NCI-H128 (cell line): Measurements from ENCODE around the gene ADISSP.
A peak's percentile ranks its signal among the peaks of the same experiment; 100 is the strongest.

Source experiments
- DNase-seq: peaks from one replicate; lab custom pipeline; 2025; ENCODE audit not compliant: unreplicated experiment; lab: John Stamatoyannopoulos, UW

The ADISSP gene

DNA sequence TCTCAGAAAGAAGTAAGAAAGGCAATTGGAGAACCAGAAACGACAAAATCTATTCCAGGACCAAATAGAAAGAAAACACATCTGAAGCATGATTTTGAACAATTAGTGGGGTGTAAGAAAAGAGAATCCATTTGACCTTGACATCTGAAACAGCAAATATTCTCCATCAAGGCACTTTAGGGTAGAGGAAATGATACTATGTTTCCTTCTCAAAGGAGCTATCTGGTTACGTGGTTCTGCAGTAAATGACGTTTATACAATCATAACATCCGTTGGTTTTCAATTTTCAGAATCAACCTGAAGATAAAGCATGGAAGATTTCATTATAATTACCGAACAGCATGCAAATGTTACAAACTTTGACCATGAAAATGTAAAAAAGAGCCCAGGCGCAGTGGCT, 46.9 kb downstream of the ADISSP start:
- no peak for DNase-seq

DNA sequence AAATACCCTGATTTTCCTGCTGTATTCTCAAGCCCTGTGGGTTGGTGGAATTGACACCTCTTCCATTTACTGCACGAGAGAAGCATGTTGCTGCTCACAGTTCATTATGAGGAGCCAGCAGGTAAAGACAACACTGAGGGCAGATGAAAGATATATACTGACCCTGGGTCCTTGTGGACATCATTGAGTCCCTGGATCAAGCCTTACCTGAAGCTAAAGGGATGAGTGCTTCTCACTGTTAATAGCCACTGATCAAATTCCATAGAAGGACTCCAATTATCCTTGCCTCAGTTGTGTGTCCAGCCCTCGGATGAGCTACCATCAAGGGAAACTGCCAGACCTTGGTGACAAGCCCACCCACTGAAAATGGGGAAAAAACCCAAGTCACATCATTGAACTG, 47.5 kb downstream of the ADISSP start:
- no peak for DNase-seq

DNA sequence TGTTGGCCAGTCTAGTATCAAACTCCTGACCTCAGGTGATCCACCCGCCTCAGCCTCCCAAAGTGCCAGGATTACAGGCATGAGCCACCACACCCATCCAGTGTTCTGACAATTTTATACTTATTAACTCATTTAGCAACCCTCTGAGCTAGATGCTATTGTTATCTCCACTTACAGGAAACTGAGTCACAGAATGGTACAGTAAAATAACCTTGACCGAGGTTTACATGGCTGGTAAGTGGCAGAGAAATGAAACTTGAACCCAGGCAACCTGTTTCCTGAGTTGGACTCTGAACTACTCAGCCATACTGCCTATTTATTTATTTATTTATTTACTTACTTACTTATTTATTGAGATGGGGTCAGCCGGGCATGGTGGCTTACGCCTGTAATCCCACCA, 48.5 kb downstream of the ADISSP start:
- DNase-seq, result no peak

DNA sequence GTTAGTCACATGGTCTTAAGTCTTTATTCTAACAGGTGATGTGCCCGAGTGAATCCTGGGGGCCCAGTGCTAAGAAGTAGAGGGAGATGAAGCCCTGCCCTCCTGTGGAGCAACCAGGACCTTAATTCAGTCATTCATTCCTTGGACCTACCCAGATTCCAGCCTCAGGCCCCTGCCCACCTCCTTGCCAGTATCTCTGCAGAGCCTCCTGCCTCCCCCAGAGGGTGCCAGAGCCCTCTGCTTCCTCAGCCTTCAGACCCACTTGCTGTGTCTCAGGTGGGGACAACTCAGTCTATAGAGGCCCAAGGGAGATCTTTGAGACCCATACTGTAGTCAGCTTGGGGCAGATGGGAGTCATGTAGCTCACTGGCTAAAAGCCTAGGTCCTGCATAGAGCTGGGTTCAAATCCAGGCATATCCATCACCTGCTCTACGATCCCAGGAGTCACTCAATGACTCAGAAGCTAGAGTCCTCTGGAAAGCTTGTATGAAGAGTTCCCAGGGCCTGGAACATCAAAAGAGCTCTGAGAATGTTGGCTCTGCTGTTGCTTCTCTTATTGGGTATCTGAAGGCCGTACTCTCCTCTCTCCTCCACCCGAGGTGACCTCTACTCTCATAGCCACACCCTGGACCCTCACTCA, 51.2 kb downstream of the ADISSP start:
- DNase-seq, result peak; percentile 34

DNA sequence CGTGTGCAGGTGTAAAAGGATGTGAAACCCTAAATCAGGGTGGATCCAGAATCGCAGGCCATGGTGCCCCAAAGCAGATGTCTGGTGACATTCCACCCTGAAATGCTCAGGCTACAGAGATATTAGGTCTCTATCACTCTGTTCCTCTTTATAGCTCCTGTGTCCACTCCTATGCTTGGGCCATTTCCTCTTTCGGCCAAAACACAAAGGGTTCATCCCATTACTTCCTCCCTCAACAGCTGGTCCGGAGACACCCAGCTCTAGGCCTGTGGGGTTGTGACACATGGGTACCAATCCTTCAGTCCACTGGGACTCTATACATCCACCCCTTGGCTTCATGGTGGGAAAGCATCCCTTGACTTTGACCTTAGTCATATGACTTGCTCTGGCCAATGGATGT, 53.5 kb downstream of the ADISSP start:
- DNase-seq, result no peak

DNA sequence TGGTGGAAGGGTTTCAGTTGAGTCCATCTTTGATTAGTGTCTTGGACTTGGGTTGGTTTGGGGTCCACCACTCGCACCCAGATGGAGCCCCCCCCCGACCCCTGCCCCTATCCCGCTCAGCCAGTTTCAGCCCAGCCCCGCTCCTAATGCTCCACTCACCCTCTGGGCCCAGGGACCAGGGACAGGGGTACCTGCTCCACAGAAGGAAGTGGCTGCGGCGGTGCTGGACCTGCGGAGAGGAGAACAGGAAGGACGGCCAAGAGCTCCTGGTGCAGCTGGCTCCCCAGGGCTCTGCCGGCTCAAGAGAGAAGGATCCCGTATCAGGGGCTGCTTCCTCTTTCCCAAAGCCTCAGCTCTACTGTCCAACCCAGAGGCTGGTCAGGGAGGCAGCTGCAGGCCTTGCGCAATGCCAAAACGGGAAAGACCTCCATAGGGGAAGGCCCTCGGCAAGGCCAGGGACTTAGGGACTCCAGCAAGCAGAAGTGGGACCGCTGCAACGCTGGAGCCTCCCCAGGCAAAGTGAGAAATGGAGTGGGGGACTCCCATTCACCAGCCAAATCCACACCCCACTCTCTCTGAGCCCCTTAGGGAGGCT, 55.2 kb downstream of the ADISSP start, which contains the start of gene SIGLEC1:
SIGLEC1 (minus strand) TSS at position 322 of the 595 bp plus-strand sequence. CDS start 5,472 bp downstream, outside the sequence.
- DNase-seq, result no peak

DNA sequence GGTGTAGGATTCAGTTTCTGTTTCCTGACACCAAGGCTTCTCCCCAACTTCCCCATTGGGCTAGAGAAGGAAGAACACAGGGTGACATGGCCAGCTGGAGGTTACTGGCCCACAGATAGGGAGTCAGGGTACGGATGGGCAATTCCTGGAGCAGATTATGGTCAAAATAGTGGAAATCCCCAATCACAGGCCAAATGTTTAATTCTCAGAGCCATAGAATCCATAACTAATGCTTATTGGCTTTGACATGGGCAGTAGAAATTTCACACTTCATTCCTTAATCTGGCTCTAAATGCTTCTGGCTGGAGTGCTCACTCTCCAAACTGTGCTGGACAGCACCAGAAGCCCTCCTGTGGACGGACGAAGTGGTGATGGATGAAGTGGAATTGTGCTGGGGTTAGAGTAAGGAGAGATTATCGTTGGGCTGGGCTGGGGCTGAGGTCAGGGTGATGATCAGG, 56.0 kb downstream of the ADISSP start:
- DNase-seq, result no peak

DNA sequence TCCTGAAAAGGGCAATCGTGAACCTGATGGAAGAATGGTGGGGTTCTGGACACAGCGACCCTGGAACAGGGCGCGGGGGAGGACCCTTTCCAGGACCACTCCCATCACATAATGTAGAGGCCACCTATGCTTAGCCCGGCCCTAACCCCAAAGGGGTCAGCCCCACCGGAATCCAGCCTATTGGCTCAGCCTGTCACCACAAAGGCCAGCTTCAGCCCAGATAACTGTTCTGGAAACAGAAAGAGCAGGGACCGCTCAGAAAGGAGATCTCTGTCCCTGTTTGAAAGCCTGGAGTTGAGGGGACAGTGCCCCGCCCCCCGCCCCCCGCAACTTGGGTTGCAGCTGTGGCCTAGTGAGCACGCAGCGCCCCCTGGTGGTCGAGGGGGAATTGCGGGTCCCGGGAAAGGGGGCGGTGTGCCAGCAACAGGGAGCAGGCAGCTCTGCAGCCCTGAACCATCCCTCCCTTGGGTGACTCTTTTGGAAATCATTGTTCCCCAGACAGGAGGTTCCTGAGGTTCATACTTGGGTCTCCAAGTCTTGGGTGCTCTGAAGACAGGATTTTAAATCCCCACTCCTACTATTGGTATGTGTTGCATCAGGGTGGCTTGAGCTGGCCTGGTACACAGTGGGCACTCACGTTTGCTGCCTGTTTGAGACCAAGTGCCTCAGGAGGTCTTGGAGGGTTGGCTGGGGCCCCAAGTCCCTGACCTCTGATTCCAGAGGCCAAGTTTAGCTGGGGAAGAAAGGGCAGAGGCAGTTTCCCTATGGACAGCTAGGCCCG, 56.7 kb downstream of the ADISSP start:
- peak; percentile 7 for DNase-seq

DNA sequence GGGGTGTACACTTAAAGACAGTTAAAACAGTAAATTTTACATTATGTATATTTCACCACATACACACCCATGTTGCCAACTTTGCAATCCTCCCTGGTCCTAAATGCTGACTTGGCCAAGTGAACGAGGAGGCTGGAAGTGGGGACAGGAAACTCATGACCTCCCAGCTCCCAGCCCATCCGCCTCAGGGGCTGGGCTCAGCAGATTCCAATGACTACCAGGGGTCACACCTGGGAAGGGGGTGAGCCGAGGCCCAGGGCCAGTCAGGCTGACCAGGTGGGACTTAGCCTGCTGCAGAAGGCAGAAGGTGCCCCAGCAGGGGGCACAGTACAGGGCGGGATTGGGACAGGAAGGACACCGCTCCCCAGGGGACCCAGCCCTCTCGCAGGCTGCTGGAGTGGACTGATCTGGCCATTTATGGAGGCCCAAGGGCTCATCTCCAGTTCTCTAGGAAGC, 57.5 kb downstream of the ADISSP start:
- DNase-seq, result no peak

DNA sequence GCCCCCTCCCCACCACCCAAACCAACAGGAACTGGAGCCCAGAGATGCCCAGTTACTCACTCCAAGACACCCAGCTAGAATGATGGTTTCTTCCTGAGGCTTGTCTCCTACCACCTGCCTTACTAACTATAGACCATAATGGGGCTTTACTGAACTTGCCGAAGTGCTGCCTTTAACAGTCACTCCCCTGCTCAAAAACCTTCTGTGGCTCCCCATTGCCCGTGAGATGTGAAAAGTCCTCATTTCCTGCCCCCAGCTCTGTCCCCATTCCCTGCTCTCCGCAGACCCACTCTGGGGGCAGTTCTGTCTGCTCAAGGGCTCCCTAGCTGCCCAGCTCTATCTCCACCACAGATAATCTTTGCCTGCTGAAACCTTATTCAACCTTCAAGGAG, 60.0 kb downstream of the ADISSP start:
- DNase-seq, result no peak

DNA sequence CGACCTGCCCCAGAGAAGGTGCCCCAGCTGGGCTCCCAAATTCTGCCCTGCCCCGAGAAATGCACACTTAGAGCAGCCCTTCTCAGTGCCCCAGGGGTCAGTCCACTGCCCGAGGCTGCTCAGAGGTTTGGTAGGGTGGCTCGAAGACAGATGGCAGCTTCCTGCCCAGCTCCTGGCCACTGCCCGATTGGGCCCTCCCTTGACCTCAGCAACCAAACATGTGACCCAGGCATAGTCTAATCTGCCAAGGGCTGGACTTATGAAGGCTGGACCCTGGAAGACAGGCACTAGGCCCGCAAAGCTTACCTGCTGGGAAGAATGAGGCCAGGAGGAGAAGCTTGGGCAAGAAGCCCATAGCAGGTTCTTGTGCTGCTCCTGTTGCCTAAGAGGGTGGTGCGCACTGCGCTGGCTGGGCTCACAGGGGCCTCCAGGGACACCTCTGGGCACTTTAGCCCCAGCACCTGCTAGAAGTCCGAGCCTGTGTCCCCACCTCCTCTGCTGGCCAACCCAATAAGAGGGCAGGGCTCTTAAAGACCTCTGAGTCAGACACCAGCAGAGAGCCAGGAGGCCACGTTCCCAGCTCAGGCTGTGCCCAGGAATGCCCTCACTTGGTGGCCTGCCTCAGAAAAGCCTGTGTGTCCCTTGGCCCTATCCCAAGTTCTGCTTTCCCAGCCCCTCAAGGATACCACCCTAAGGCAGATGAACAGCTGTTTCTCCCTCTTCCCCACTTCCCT, 60.6 kb downstream of the ADISSP start:
- DNase-seq, result no peak

DNA sequence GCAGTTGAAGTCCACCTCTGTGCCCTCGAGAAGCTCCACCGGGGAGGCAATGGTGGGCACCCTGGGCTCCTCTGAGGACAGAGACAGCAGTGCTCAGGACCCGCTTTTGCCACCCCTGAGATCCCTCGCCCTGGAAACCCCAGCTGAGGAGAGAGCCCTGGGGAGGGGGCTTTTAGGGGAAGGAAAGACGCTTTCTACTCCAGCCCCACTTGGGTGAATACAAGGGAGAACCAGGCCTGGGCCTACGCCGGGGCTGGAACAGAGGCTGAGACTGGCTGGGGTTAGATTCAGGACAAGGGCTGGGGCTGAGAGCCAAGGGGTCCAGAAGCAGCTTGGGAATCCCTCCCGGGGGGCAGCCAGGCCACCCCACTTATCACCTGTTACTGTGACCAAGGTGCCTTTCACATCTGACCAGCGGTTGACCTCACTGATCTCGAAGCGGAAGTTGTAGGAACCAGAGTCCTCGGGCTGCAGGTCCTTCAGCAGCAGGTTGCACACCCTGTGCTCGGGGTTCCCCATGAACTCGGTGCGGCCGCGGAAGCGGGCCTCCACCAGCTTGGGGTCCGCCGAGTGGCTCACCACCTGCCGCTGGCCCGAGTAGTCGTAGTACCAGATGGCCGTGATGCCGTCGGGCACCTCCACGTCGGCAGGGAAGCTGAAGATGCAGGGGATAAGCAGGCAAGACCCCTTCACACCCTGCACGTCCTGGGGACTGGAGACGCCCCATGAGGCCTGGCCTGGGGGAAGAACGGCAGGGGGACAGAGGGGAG, 61.4 kb downstream of the ADISSP start:
- no peak for DNase-seq

DNA sequence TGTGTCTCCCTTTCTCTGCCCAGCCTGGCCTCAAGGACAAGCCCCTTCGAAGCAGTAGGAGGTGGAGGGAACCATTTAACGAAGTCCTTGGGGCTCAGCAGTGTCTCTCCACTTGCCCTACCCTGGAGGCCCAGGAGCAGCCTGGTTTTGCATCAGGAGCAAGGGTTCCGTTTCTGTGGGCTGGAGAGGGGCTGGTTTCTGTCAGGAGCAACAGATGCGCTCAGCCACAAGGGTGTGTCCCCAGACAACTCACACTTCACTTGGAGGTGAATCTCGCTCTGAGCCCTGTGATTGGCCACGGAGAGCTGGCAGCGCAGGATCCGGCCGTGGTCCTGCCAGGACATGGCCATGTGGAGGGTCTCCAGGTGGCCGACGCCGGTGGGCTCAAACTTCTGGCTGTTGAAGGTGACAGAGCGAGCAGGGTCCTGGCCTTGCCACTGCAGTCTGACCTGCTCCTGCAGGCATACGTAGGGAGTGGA, 62.0 kb downstream of the ADISSP start:
- no peak for DNase-seq

DNA sequence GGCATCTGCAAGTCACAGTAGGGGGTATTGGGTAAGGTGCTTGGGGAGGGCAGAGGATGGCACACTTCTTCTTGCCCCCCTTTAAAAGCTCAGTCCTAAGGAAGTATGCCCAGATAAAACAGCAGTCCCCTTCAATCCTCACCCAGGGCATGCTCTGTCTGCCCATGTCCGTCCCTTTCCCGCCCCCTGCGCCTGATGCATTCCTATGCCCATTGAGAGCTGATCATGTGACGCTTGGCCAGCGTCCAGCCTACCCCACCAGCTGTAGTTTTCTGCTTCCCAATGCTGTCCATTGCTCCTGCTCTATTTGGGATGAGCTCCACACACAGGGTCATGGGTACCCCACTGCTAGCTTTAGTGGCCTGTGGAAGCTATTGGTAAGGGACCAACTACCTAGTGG, 63.5 kb downstream of the ADISSP start:
- no peak for DNase-seq
